Spleen (tissue), 11 donors: Measurements from ENCODE around the gene KIFBP. TPM values are rescaled to one million over a fixed set of nuclear protein-coding genes. Genes with fewer than 3 reads are reported as not detected.
"Not testable (repeated sequence)": the region's sequence is repeated elsewhere in the genome, so short reads cannot be mapped to it uniquely, and the experiment has no call there.

Source experiments
- DNase-seq: peaks from one replicate; pipeline ENCODE4 v3.0.0-alpha.2; 2020
- H3K27ac ChIP-seq, 8 donors: fragments of 200-600 bp; sonication (generic) in 7 of 8; 1 replicate in 4 of 8; 2 replicates in 4 of 8; pipeline versions ENCODE4 v1.5.0 to v1.8.0; 2016 to 2021; ENCODE audit warnings: inconsistent platforms in 4 of 8, mild to moderate bottlenecking in 4 of 8, moderate library complexity in 1 of 8
- H3K27me3 ChIP-seq, 7 donors: fragments of 200-600 bp; sonication (generic) in 6 of 7; replicated peaks in 1 of 7; 1 replicate in 4 of 7; 2 replicates in 3 of 7; pipeline versions ENCODE4 v1.5.0 to v1.8.0; 2016 to 2021; ENCODE audit warnings: inconsistent platforms in 3 of 7, mild to moderate bottlenecking in 1 of 7
- H3K36me3 ChIP-seq, 6 donors: fragments of 200-600 bp; sonication (generic) in 5 of 6; 1 replicate in 4 of 6; 2 replicates in 2 of 6; pipeline versions ENCODE4 v1.5.0 to v1.8.0; 2016 to 2021; ENCODE audit warnings: inconsistent platforms in 2 of 6
- H3K4me1 ChIP-seq, 6 donors: fragments of 200-600 bp; sonication (generic) in 5 of 6; 1 replicate in 3 of 6; 2 replicates in 3 of 6; pipeline versions ENCODE4 v1.5.0 to v1.8.0; 2016 to 2021; ENCODE audit warnings: inconsistent platforms in 3 of 6
- H3K4me3 ChIP-seq, 8 donors: fragments of 200-600 bp; sonication (generic) in 7 of 8; 1 replicate in 4 of 8; 2 replicates in 4 of 8; pipeline versions ENCODE4 v1.5.0 to v1.8.0; 2016 to 2021; ENCODE audit warnings: inconsistent platforms in 4 of 8, mild to moderate bottlenecking in 4 of 8, moderate library complexity in 2 of 8
- H3K9me3 ChIP-seq, 8 donors: fragments of 200-600 bp; sonication (generic) in 7 of 8; 1 replicate in 4 of 8; 2 replicates in 4 of 8; pipeline versions ENCODE4 v1.5.0 to v1.8.0; 2016 to 2021; ENCODE audit warnings: inconsistent platforms in 4 of 8
- CTCF ChIP-seq, 11 experiments: fragments of 200-600 bp in 7 of 11; fragments of 450-650 bp in 4 of 11; sonication (generic) in 4 of 11; IDR thresholded peaks in 8 of 11; conservative IDR thresholded peaks in 3 of 11; 1 replicate in 7 of 11; 2 replicates in 4 of 11; pipeline versions ENCODE4 v1.4.0 to v1.8.0; 2016 to 2021; ENCODE audit warnings: antibody characterized with exemption in 11 of 11, inconsistent platforms in 4 of 11, mild to moderate bottlenecking in 1 of 11
- POLR2A ChIP-seq, 3 donors: fragments of 450-650 bp; IDR thresholded peaks; one replicate each; pipeline ENCODE4 v1.5.1; 2017; ENCODE audit warnings: antibody characterized with exemption in 3 of 3, mild to moderate bottlenecking in 1 of 3
- POLR2AphosphoS5 ChIP-seq, 3 donors: sonication (generic); formaldehyde crosslinking; IDR thresholded peaks; one replicate each; pipeline ENCODE4 v1.5.1; 2017; ENCODE audit warnings: antibody characterized with exemption in 3 of 3
- WGBS, 5 donors: extraction: QIAGEN DNeasy Blood & Tissue Kit in 3 of 5; methylation state at CpG; one replicate each; pipeline versions ENCODE4 v1.1.5 to v1.1.7; 2013 to 2018; 5-methylcytosine and 5-hydroxymethylcytosine counted together
- intact Hi-C: fragments of 100-400 bp; cut with DNase I; formaldehyde crosslinking; loops from one replicate; pipeline ENCODE4 v1.15.0; 2023; ENCODE audit warnings: low total_unique reads
- polyA plus RNA-seq, 3 donors: library from polyadenylated mRNA; stranded (reverse); fragments of 200-250 nt; gene quantifications; one replicate each; pipeline ENCODE4 v1.2.1, GENCODE V29; 2013
- total RNA-seq, 7 donors: library from RNA; depleted of rRNA in 3 of 7; stranded (reverse); fragments of >200 nt in 3 of 7; fragmentation: NEBNext Ultra II Directional in 4 of 7; extraction: Animal tissue kit (Norgen Biotek cat#: 25700) in 4 of 7; gene quantifications; one replicate each; pipeline versions ENCODE4 v1.1.0 to v1.2.1, GENCODE V29; 2016 to 2021
- donor health status: healthy with polysubstance abuse.
- donor health status: DM: no; HTN: no; CAD: no; lungs with moderate emphysema.
- donor health status: DM: no; HTN: no; CAD: no.
- donor health status: Bipolar disorder and iron deficiency.
- donor health status: healthy.
- donor health status: DM: no; HTN: no; CAD: no.
- donor health status: DM: yes; HTN: yes; CAD: no.

Gene KIFBP
- total and polyA plus RNA-seq, 10 donors, result 7.3 to 20.1 (median 15.7) TPM

DNA sequence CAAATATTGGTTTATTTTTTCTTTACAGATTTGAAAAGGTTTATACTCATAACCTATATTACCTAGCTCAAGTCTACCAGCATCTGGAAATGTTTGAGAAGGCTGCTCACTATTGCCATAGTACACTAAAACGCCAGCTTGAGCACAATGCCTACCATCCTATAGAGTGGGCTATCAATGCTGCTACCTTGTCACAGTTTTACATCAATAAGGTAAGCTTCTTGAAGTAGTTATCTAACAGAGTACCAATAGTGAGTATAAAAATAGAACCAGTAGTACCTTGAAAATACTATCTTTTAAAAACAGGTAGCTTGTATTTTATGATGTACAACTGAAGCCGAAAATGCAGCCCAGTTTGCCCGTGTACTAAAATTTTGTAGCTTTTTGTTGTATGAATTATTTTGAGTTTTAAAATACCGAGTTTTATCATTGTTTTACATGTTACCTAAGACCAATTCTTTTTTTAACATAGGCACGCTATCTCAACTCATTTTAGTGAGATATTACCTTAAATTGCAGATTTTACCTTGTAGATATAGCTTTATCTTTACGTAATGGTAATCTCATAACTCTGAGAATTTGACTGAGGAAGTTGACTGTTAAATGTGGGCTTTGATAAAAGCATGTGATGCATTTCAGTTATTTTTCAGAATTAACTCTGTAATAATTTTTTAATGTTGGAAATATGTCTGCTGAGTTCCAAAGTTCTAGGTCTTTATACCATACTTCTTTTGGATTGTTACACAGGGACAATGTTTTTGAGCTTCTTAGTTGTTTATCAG is 17.3 kb downstream of the KIFBP start:
- intact Hi-C loops, result loop anchor here (5.0 kb wide), 1 partner anchor 86 kb away; no protein-coding TSS in a partner anchor
- TF ChIP-seq POLR2AphosphoS5 (IDR thresholded peaks at IDR 0.05), result no peak
- no peak for TF ChIP-seq CTCF (IDR thresholded peaks at IDR 0.05 in 8 of 11, conservative IDR thresholded peaks at IDR 0.05 in 3 of 11)
- TF ChIP-seq POLR2A (IDR thresholded peaks at IDR 0.05), result no peak
- no peak for DNase-seq
- WGBS, 5 donors, result 79 to 89% (median 84%) methylated on average over 6 of the region's 6 CpGs
- Histone ChIP-seq H3K4me1 (peaks cover 0 to 15% (median 2%) of the 10 kb centered on the region in 6 donors), H3K27me3 (no peaks in the 10 kb centered on the region), H3K9me3 (no peaks in the 10 kb centered on the region), H3K27ac (peak overlapping the region in 2 of 8 donors; percentile 24 to 26), H3K36me3 (peaks cover 0 to 77% (median 33%) of the 10 kb centered on the region in 6 donors), H3K4me3 (no peak overlapping the region)

DNA sequence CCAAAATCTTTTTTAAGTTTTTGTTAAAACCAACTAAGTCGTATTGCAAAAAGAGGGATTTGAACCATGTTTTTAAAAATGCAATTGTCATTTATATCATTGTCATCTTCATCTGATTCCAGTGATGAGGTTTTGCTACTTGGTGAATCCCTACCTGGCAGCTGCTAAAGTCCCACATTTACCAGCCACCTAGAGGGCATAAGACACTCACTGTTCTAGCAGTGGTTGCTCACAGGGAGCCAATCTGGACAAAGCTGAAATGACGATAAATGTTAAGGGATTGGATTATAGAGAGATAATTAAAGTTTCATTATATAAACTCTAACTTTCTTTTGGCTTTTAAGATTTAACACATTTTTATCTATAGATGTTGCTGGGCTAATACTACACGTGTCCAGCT is 18.7 kb downstream of the KIFBP start:
- DNase-seq, result no peak
- Histone ChIP-seq H3K4me1 (peaks cover 0 to 15% (median 2%) of the 10 kb centered on the region in 6 donors), H3K9me3 (no peaks in the 10 kb centered on the region), H3K36me3 (peaks cover 0 to 77% (median 40%) of the 10 kb centered on the region in 6 donors), H3K27ac (no peak overlapping the region), H3K4me3 (no peak overlapping the region), H3K27me3 (no peaks in the 10 kb centered on the region)
- 79 to 89% (median 83%) methylated on average over 3 of the region's 3 CpGs for WGBS, 5 donors
- TF ChIP-seq CTCF (IDR thresholded peaks at IDR 0.05 in 8 of 11, conservative IDR thresholded peaks at IDR 0.05 in 3 of 11) (no peak), POLR2AphosphoS5 (IDR thresholded peaks at IDR 0.05) (no peak)
- intact Hi-C loops, result loop anchor here (5.0 kb wide), 1 partner anchor 85 kb away; no protein-coding TSS in a partner anchor

DNA sequence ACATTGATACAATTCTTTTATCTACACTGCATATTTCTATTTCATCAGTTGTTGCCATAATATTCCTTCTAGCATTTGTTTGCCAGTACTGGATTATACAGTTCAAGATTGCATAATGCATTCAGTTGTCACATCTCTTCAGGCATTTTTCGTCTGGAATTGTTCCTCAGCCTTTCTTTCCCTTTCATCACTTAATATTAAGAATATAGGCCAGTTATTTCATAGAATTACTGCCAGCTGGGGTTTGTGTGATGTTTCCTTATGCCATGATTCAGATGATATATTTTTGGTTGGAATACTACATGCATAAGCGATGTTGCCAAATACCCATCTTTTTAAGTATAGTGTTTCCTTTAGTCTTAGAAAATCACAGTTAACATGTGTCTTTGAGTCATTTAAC is 20.8 kb downstream of the KIFBP start:
- intact Hi-C loops, result loop anchor here (5.0 kb wide), 1 partner anchor 83 kb away; no protein-coding TSS in a partner anchor
- no peak for DNase-seq
- TF ChIP-seq CTCF (IDR thresholded peaks at IDR 0.05 in 8 of 11, conservative IDR thresholded peaks at IDR 0.05 in 3 of 11) (no peak), POLR2AphosphoS5 (IDR thresholded peaks at IDR 0.05) (no peak), POLR2A (IDR thresholded peaks at IDR 0.05) (no peak)
- no peaks in the 10 kb centered on the region for H3K27me3 ChIP-seq
- no peak overlapping the region for H3K4me3 ChIP-seq
- 66 to 92% (median 77%) methylated on average over 2 of the region's 2 CpGs for WGBS, 5 donors
- H3K27ac ChIP-seq, result no peak overlapping the region
- H3K9me3 ChIP-seq, result no peaks in the 10 kb centered on the region
- H3K4me1 ChIP-seq, result peaks cover 0 to 13% (median 2%) of the 10 kb centered on the region in 6 donors
- H3K36me3 ChIP-seq, result peaks cover 0 to 91% (median 57%) of the 10 kb centered on the region in 6 donors

DNA sequence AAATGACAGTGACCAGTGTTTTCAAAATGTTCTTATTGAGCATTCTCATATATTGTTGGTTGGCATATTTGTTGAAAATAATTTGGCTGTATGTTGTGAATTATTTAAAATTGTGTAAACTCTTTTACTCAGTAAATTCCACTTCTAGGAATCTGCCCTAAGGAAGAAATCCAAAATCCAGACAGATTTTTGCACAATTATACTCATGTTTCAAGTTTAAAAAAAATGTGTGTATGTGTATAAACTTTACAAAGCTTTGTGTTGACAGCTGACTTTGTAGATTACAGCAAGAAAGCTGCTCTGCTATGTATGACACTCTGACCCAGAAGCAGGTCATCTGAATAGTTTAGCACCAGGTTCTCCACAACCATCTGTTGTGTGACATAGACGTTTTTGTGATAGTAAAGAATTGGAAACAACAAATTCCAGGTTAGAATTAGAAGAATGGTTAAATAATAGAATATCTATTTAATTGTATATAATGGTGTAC is 21.6 kb downstream of the KIFBP start:
- Histone ChIP-seq H3K27me3 (no peaks in the 10 kb centered on the region), H3K9me3 (no peaks in the 10 kb centered on the region), H3K36me3 (peaks cover 0 to 96% (median 63%) of the 10 kb centered on the region in 6 donors), H3K4me3 (no peak overlapping the region), H3K4me1 (peaks cover 0 to 5% (median 0%) of the 10 kb centered on the region in 6 donors), H3K27ac (no peak overlapping the region)
- TF ChIP-seq CTCF (IDR thresholded peaks at IDR 0.05 in 8 of 11, conservative IDR thresholded peaks at IDR 0.05 in 3 of 11) (no peak), POLR2AphosphoS5 (IDR thresholded peaks at IDR 0.05) (no peak), POLR2A (IDR thresholded peaks at IDR 0.05) (no peak)
- intact Hi-C loops, result no loop called here
- no peak for DNase-seq
- 73 to 82% (median 76%) methylated on average over 1 of the region's 1 CpG for WGBS, 5 donors

DNA sequence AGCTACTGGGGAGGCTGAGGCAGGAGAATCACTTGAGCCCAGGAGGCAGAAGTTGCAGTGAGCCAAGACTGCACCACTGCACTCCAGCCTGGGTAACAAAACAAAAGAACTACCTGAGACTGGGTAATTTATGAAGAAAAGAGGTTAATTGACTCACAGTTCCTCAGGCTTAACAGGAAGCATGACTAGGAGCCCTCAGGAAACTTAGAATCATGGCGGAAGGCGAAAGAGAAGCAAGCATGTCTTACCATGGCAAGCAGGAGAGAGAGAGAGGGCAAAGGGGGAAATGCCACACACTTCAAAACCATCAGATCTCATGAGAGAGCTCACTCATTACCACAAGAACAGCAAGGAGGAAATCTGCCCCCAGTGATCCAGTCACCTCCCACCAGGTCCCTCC is 24.2 kb downstream of the KIFBP start:
- H3K9me3 ChIP-seq, DNase-seq, H3K4me1 ChIP-seq, H3K4me3 ChIP-seq, intact Hi-C loops, H3K27me3 ChIP-seq: not testable (repeated sequence)
- Histone ChIP-seq H3K27ac (peak overlapping the region in 4 of 8 donors; percentile 15 to 75 (median 66)), H3K36me3 (peaks cover 0 to 96% (median 62%) of the 10 kb centered on the region in 6 donors)
- 74 to 98% (median 80%) methylated on average over 2 of the region's 2 CpGs for WGBS, 5 donors
